Measurements from ENCODE around the gene NOS3. TPM values are rescaled to one million over a fixed set of nuclear protein-coding genes. Genes with fewer than 3 reads are reported as not detected.

NOS3 gene
- total and polyA plus RNA-seq, 2 of the 13 experiments (the other 11 are each of a cell fraction or from before 2014, with no cell fraction given), result 3.7 to 7.5 TPM

DNA sequence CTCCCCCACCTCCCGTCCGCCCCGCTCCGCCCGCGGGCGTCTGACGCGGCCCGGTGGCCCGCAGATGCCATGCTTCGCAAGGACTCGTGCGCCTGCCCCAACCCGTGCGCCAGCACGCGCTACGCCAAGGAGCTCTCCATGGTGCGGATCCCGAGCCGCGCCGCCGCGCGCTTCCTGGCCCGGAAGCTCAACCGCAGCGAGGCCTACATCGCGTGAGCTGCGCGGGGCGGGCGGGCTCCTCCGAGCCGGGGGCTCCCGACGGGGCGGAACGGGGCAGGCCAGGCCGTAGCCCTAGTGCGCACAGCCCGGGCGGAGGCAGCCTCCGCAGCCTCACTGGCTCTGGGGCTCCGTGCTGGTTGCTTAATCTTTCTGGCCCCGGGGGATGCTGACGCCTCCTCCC, 60.3 kb downstream of the NOS3 start (continued):
- no peak for TF ChIP-seq DDIT3 (CRISPR knock-in tag; IDR thresholded peaks at IDR 0.05)
- TF ChIP-seq ZFP82 (CRISPR knock-in tag; IDR thresholded peaks at IDR 0.05; ENCODE audit: borderline replicate concordance), result no peak
- no peak for TF ChIP-seq BRD4 (CRISPR knock-in tag; IDR thresholded peaks at IDR 0.05)
- TF ChIP-seq ZNF792 (CRISPR knock-in tag; IDR thresholded peaks at IDR 0.05), result no peak
- TF ChIP-seq RERE (CRISPR knock-in tag; IDR thresholded peaks at IDR 0.05; ENCODE audit: low read depth), result no peak
- TF ChIP-seq KDM2A (CRISPR knock-in tag; IDR thresholded peaks at IDR 0.05; ENCODE audit: borderline replicate concordance, low read depth), result peak; percentile 61; the same call in 1 of the 2 replicates
- TF ChIP-seq ZNF562 (CRISPR knock-in tag; IDR thresholded peaks at IDR 0.05; ENCODE audit: borderline replicate concordance), result no peak
- TF ChIP-seq JUN (CRISPR knock-in tag; IDR thresholded peaks at IDR 0.05), result no peak
- no peak for TF ChIP-seq NR2F1 (CRISPR knock-in tag; IDR thresholded peaks at IDR 0.05)
- no peak for TF ChIP-seq NONO (IDR thresholded peaks at IDR 0.05)
- TF ChIP-seq NONO (CRISPR knock-in tag; conservative IDR thresholded peaks at IDR 0.05), result no peak
- TF ChIP-seq, protein P1, sequence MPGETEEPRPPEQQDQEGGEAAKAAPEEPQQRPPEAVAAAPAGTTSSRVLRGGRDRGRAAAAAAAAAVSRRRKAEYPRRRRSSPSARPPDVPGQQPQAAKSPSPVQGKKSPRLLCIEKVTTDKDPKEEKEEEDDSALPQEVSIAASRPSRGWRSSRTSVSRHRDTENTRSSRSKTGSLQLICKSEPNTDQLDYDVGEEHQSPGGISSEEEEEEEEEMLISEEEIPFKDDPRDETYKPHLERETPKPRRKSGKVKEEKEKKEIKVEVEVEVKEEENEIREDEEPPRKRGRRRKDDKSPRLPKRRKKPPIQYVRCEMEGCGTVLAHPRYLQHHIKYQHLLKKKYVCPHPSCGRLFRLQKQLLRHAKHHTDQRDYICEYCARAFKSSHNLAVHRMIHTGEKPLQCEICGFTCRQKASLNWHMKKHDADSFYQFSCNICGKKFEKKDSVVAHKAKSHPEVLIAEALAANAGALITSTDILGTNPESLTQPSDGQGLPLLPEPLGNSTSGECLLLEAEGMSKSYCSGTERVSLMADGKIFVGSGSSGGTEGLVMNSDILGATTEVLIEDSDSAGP (CRISPR knock-in tag; IDR thresholded peaks at IDR 0.05; ENCODE audit: borderline replicate concordance), result no peak
- no peak for TF ChIP-seq GATAD2A (CRISPR knock-in tag; IDR thresholded peaks at IDR 0.05)
- no peak for TF ChIP-seq ZNF724P (CRISPR knock-in tag; IDR thresholded peaks at IDR 0.05; ENCODE audit: borderline replicate concordance)
- TF ChIP-seq SRSF4 (IDR thresholded peaks at IDR 0.05; ENCODE audit: low read depth, low read length, poor library complexity, severe bottlenecking), result no peak
- TF ChIP-seq XBP1 (CRISPR knock-in tag; IDR thresholded peaks at IDR 0.05), result no peak
- no peak for TF ChIP-seq PAF1 (CRISPR knock-in tag; IDR thresholded peaks at IDR 0.05)
- 0 out of 2 replicates have a peak, but pooled peaks have one; percentile 16 for TF ChIP-seq ETV5 (CRISPR knock-in tag; IDR thresholded peaks at IDR 0.05; ENCODE audit: borderline replicate concordance)
- TF ChIP-seq DNMT3B (CRISPR knock-in tag; conservative IDR thresholded peaks at IDR 0.05), result no peak
- TF ChIP-seq CEBPG (CRISPR knock-in tag; IDR thresholded peaks at IDR 0.05), result no peak
- TF ChIP-seq ZNF687 (CRISPR knock-in tag; IDR thresholded peaks at IDR 0.05), result peak; percentile 54
